ENCODE measurements around the gene IGSF3. TPM values are rescaled to one million over a fixed set of nuclear protein-coding genes. Genes with fewer than 3 reads are reported as not detected.
"Not testable (repeated sequence)": the region's sequence is repeated elsewhere in the genome, so short reads cannot be mapped to it uniquely, and the experiment has no call there.

The IGSF3 gene
- total RNA-seq, 1 donor from 2014 or later = 55.4 TPM

GRCh38 chr1:116572771-116573430 lies 94.6 kb downstream of the IGSF3 start:
- no peak for ATAC-seq

- ATAC-seq = no peak
Observed at GRCh38 chr1:116572099-116572498, 95.4 kb downstream of the IGSF3 start.

GRCh38 chr1:116571215-116571919 lies 96.2 kb downstream of the IGSF3 start:
- ATAC-seq = no peak

- peak; percentile 91 for ATAC-seq
Observed at GRCh38 chr1:116570358-116571214, 96.9 kb downstream of the IGSF3 start, which contains the start of gene CD58. Gene CD58 (minus strand): TSS chr1:116571026. CDS start chr1:116570972, 54 bp downstream.

- ATAC-seq = peak; percentile 33
Observed at GRCh38 chr1:116569776-116570357, 97.7 kb downstream of the IGSF3 start.

GRCh38 chr1:116569381-116569670 lies 98.2 kb downstream of the IGSF3 start:
- no peak for ATAC-seq

- no peak for ATAC-seq
Observed at GRCh38 chr1:116568662-116569380, 98.7 kb downstream of the IGSF3 start.

GRCh38 chr1:116567790-116568661 lies 99.5 kb downstream of the IGSF3 start:
- ATAC-seq = no peak

GRCh38 chr1:116565222-116565621 lies 102.3 kb downstream of the IGSF3 start:
- ATAC-seq = no peak

- no peak for ATAC-seq
Observed at GRCh38 chr1:116564426-116564825, 103.1 kb downstream of the IGSF3 start.

- ATAC-seq = not testable (repeated sequence)
Observed at GRCh38 chr1:116562465-116562864, 105.1 kb downstream of the IGSF3 start.

- ATAC-seq = no peak
Observed at GRCh38 chr1:116561563-116561962, 106.0 kb downstream of the IGSF3 start.

GRCh38 chr1:116560704-116561490 lies 106.6 kb downstream of the IGSF3 start:
- ATAC-seq = no peak

GRCh38 chr1:116559304-116559761 lies 108.2 kb downstream of the IGSF3 start:
- ATAC-seq = no peak

- no peak for ATAC-seq
Observed at GRCh38 chr1:116558571-116558970, 109.0 kb downstream of the IGSF3 start.

GRCh38 chr1:116558140-116558549 lies 109.4 kb downstream of the IGSF3 start:
- ATAC-seq = no peak

- no peak for ATAC-seq
Observed at GRCh38 chr1:116557323-116557878, 110.1 kb downstream of the IGSF3 start.

GRCh38 chr1:116556289-116557006 lies 111.1 kb downstream of the IGSF3 start:
- peak; percentile 98 for ATAC-seq

GRCh38 chr1:116554924-116555323 lies 112.6 kb downstream of the IGSF3 start:
- ATAC-seq = no peak

Measured in esophagus mucosa (tissue), 1 donor.